Stimulated activated CD8-positive, alpha-beta memory T cell treated with anti-CD3 and anti-CD28 coated beads, Interleukin-4, amount 100 ng/mL, for 24 hours (primary cell): ENCODE data around the gene CTNNB1.

ENCODE experiments used
- DNase-seq: peaks from one replicate; pipeline ENCODE4 v3.0.0-alpha.2; 2020; ENCODE audit warnings: low read depth

The CTNNB1 gene

DNA sequence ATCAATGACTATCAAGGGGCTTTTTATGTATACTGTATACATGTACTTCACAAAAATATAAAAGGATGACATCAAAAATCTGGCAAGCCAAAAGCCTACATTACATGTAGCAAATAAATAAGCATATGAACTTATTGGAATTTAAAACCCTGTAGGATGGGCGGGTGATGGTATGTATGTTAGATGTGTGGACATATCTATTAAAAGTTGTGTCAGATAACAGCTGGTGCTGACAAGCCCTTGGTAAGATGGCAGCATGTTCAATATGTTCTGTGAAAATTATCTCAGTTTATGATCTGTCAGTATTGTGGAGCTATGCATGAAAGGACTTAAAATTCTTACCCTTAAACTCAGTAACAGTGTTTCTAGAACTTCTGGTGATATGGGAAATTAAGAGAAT, 20.1 kb downstream of the CTNNB1 start:
- DNase-seq: no peak

DNA sequence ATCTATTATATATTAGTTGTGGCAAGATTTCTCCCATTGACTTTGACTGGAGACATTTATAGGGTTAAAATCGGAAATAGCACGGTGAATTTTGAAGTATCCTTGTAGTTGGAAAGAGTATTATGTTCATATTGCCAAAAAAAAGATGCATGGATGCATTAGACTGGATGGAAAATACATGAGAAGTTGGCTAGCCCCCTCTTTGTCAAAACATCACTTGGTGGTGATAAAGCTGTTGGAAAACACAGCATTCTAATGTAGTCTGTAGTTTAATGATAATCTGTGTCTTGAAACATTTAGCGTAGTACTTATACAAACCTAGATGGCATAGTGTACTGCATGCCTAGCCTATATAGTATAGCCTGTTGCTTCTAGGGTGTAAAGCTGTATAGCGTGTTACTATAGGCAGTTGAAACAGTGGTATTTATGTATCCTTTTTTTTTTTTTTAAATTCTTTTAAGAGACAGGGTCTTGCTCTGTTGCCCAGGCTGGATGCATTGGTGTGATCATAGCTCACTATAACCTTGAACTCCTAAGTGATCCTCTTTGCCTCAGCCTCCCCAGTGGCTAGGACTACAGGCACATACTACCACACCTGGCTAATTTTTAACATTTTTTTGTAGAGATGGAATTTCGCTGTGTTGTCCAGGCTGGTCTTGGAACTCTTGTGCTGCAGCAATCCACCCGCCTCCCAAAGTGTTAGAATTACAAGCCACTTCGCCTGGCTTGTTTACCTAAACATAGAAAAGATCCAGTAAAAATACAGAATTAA, 21.8 kb downstream of the CTNNB1 start:
- no peak for DNase-seq

DNA sequence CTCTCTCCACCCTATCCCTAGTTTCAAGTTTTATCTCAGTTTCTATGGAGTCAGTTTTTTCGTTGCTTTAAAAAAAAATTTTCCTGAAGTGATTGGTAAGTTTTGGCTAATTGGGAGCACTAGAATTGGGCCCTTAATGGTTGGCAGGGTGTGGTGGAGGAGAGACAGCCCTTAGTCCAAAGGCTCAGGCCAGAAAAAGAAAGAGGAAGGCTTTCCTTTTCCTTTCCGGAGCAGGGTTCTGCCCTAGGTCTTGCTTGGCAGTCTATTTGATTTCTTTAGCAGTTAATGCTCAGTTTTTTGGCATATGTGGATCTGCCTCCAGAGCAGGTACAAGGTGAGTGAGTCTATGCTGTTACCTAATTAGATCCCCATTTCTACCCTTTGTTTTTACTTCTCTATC, 22.7 kb downstream of the CTNNB1 start:
- DNase-seq: no peak

DNA sequence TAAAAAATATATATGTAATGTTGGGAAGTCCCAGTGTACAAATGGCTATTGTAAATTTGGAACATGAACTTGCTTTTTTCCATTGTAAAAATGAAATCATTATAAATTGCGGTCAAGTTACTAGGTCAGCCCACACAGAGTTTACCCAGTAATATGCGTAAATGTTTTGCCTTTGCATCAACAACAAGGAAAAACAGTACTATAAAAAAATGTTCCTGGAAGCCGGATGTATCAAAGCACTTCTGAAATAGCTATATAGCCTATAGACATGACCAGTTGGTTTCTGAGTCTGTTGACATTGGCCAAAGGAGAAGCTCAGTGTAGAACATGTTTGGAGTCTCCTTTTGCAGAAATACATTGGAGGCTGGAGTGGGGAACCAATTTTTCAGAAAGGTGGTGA, 23.2 kb downstream of the CTNNB1 start:
- no peak for DNase-seq

DNA sequence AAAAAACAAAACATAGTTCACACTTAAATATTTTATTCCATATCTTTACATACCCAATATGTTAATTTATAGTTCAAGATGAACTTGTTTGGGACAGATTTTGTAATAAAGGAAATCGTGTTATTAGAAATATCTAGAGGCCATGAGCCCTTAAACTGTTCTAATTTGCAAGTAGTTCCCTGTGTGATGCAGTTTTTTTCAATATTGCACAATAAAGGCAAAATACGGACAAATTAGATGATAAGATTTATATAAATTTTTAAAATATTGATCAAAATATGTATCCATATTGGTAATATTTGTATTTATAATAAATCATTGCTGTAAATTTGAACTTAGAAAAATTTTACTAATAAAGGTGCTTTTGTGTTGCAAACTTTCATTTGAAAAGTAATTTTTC, 23.8 kb downstream of the CTNNB1 start:
- DNase-seq: no peak

DNA sequence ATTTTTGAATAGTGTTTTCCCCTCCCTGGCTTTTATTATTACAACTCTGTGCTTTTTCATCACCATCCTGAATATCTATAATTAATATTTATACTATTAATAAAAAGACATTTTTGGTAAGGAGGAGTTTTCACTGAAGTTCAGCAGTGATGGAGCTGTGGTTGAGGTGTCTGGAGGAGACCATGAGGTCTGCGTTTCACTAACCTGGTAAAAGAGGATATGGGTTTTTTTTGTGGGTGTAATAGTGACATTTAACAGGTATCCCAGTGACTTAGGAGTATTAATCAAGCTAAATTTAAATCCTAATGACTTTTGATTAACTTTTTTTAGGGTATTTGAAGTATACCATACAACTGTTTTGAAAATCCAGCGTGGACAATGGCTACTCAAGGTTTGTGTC, 24.4 kb downstream of the CTNNB1 start:
- DNase-seq: no peak

DNA sequence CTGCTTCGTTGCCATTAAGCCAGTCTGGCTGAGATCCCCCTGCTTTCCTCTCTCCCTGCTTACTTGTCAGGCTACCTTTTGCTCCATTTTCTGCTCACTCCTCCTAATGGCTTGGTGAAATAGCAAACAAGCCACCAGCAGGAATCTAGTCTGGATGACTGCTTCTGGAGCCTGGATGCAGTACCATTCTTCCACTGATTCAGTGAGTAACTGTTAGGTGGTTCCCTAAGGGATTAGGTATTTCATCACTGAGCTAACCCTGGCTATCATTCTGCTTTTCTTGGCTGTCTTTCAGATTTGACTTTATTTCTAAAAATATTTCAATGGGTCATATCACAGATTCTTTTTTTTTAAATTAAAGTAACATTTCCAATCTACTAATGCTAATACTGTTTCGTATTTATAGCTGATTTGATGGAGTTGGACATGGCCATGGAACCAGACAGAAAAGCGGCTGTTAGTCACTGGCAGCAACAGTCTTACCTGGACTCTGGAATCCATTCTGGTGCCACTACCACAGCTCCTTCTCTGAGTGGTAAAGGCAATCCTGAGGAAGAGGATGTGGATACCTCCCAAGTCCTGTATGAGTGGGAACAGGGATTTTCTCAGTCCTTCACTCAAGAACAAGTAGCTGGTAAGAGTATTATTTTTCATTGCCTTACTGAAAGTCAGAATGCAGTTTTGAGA, 25.0 kb downstream of the CTNNB1 start:
- DNase-seq: no peak

DNA sequence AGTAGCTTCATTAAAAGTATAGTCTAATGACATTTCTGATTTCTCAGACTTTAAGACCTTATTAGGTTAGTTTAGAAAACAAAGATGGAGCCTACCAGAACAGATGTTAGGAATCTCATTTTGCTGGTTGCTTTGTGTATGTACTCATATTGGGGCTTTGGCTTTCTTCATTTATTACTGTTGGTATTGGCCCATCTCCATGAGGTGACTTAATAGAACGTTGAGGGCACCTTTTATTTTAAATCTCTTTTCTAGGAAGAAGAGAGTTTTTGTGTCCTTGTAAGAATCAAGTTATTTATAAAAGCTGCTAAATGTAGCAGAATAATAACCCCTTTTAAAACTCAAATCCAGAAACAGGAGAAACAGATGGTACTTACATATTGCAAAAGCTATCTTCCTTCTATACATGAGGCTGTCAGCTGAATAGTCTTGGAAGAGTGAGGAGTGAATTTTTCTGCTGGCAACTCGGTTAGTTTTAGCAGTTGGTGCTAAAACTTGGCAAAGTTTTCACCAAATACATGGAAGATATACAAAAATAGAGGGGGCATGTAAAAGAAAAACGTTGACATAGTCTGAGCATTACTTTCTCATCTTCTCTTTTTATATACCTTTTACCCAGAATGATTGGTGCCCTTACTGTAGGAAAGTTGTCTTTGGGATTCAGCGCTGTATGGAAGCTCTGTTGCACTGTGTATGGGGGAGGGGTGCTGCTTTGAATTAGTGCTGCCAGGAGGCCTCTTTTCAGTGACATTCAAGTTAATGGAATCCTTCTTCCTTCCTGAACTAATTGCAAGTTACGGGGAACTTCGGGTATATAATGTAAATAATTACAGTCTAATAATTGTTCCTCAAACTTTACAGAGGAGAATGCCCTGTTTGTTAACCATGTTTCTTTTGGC, 35.8 kb downstream of the CTNNB1 start:
- no peak for DNase-seq

DNA sequence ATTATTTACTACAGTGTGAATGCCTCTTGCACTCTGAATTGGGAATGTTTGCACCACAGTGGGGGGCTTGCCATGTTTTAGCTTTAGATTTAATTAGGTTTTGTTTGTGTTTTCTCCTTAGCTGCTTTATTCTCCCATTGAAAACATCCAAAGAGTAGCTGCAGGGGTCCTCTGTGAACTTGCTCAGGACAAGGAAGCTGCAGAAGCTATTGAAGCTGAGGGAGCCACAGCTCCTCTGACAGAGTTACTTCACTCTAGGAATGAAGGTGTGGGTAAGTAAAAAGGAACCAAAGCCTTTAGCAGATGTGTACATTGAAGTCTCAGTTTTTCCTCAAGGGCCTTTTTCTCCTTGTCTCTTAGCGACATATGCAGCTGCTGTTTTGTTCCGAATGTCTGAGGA, 36.9 kb downstream of the CTNNB1 start:
- no peak for DNase-seq

DNA sequence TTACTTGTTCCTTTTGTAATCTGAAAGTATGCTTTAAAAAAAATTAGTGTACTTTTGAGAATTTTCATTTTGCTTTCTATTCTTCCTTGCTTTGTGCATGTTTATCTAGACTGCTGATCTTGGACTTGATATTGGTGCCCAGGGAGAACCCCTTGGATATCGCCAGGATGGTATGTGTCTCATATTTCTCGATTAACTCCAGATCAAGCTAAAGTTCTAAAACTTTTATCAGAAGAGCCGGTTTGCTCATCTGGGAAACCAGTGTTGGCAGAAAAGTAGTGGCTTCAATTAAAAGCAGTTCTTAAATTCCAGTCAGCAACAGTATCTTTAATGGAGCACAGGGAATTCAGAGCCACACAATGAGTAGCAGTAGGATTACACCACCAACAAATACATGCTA, 38.6 kb downstream of the CTNNB1 start:
- no peak for DNase-seq

DNA sequence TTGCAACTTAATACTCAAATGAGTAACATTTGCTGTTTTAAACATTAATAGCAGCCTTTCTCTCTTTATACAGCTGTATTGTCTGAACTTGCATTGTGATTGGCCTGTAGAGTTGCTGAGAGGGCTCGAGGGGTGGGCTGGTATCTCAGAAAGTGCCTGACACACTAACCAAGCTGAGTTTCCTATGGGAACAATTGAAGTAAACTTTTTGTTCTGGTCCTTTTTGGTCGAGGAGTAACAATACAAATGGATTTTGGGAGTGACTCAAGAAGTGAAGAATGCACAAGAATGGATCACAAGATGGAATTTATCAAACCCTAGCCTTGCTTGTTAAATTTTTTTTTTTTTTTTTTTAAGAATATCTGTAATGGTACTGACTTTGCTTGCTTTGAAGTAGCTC, 40.3 kb downstream of the CTNNB1 start:
- DNase-seq: no peak

DNA sequence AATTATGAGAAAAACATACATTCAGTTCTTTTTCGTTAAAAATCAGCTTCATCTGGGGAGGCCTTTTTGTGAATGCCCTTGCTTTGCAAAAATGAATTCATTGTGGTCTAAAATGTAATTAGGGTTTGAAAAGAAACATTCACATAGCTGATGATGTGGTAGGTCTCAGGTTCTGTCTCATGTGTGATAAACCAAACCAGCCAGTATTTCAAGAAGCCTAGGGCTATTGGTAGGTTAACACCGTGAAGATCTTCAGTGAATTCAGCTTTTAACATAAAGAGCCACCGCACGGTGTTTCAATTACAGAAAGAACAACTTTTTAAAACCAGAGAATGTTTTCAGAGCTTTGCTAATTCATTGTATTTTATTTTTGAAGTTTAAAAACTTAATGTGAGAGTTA, 41.9 kb downstream of the CTNNB1 start:
- no peak for DNase-seq

DNA sequence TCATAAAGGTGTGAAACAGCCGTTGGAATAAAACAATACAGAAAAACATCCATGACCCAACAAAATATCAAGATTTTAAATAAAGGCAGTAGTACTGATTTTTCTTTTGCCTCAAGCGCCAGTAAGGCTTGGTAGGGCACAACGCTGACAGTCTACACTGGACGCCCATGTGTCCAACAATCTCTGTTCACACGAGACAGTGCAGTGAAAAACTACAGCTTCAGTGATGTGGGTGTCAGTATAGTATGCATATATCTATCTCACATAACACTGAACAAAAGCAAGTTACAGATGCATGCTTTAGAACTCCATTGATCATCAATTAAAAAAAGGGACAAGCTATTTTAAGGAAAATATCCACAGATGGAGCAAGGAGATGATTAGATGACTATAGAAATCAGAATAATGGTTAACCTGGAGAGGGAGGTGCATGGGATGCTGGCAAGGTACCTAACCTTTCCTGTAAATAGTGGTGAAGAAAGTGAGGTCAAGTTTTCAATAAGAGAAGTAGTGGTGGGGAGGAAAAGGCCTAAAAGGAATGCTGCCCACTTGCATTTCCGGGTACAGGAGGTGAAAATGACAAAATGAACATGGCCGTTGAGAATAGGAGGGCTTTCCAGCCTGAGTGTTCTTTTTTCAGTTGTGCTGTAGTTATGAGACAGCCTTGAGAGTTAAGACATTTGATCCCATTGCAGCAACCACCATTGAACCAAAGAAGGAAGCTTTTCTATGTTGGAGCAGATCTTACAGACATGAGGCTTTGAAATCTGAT, 42.7 kb downstream of the CTNNB1 start:
- DNase-seq: no peak

DNA sequence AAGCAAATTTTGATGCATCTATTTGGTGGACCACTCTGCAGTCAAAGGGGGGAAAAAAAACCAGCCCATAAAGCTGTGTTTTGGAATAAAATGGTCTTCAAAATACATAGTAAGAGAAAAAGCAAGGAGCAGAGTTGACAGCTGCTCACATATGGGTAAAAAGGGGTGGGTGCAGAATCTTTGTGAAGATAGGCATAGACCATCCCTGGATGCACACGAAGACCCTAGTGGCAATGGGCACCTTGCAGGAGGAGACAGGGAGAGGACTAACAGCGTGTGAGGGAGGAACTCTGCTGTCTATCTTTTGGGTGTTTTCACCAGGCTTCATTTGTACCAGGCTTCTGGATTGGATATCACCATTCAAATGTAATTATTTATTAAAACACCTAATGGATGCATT, 43.9 kb downstream of the CTNNB1 start:
- DNase-seq: no peak

DNA sequence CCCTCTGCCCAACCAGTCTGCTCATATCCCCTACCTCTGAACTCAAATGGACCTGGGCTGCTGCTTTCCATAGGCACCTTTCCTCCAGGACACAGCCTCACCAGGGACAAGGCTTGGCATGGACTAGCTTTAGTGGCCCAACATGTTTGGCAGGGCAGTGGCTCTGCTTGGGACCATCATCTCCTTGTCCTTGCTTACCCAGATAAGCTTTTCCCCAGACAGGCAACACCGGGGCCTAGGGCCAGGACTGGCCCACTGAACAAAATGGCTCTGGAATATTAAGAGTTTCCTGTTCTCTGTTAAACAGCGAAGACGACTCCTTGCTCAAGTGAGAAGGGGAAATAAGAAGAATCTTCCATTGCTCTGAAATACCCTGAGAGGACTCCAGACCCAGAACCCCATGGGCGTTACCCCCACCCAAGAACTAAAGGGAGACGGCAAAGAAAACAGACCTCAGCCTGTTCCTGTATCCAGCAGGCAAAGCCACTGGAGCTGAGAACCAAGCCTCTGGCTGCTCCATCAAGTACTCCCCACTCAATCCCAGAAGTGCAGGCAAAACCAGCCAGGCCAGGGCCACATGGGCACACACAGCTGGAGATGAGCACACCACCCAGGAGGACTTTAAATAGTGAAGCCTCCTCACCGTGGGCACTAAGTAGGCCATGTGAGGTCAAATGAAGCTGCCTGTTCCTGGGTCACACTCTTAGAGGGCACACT, 45.5 kb downstream of the CTNNB1 start:
- no peak for DNase-seq

DNA sequence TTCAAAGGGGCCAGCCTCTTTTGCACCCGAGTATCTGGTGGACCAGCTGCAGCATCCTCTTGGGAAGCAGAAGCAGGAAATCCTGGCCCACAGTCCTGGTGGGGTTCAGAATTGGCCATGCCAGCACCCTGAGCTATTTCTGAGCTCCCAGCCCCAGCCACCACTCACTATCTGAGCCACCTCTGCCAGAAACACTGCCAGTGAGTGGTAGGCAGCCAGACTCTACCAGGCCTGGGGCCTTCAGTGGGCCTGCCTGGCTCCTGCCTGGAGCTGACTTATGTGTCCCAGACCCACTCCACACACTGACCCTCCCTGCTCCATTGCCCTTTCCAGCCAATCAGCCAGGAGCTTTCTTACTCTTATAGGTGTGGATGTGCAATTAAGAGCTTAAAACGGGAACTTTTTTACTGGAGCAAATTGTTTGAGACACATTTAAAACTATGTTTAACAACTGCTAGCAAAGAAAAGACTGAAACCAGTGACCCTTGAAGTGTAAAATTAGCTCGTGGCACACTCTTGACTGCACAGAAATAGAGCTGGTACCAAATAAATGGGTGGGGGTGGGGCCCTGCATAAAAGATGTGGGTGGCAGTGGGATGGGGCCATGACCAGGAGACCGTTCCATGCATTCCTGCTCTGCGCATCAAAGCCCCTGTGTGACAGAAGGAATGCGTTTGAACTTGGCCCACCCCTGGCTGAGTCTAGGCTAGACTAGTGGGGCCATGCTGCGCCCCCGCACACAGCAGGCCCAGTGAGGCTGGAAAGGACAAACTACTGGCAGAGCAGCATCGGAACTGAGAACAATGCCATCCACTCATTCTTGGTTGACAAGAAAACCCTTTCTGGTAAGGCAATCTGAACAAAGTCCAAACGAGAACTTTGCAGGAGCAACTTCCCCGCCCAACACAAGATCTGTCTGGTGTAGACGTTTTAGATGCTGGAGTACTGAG, 48.0 kb downstream of the CTNNB1 start:
- DNase-seq: no peak

DNA sequence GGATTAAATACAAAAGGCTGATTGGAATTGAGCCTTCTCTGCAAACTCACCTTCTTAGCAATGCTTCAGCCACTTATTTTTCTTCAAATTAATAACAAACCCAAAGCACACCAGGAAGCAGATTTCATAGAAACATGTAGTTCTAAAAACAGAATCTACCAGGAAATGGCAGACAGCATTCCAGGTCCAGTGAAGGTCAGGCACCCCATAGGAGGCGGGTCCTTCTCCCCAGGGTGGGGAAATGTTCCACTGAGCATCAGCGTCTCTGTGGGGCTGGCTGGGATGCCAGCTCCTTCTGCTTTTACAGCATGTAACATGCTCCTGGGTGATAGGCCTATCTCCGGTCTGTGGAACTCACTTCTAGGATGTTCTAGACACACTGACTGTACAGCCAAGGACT, 49.2 kb downstream of the CTNNB1 start:
- DNase-seq: no peak

DNA sequence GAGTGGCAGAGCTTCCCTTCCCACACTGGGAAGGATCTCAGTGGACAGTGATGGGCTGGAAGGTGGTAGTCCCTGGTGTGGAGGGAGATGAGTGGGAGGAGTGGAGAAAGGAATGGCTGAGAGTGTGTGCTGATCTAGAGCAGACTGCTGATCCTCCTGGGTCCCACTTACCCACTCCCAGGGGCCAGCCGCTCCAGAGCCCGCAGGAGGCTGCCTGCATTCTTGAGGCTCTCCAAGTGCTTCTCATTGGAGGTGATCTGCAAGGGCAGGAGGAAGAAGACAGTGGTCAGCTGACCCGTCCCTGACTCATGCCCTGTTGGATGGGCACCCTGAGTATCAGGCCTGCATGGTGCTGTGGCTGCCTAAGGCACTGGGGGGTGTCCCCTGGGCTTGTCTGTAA, 50.0 kb downstream of the CTNNB1 start:
- no peak for DNase-seq

DNA sequence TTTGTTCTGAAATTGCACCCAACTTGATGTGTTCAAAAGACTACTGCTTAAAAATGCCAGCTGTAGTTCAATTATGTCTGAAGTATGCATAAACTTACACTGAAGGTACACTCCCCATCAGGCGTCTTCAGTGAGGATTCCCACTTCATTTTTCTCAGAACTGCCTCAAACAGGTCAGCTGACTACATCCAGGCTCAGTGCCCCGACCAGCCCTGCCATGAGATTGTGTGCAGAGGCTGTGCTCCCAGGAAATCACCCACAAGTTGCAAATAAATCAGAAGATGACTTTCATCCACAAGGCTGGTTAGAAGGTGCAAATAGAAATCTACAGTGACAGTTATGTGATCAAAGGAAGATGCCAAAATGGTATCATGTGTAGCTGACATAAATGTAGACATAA, 51.5 kb downstream of the CTNNB1 start:
- no peak for DNase-seq

DNA sequence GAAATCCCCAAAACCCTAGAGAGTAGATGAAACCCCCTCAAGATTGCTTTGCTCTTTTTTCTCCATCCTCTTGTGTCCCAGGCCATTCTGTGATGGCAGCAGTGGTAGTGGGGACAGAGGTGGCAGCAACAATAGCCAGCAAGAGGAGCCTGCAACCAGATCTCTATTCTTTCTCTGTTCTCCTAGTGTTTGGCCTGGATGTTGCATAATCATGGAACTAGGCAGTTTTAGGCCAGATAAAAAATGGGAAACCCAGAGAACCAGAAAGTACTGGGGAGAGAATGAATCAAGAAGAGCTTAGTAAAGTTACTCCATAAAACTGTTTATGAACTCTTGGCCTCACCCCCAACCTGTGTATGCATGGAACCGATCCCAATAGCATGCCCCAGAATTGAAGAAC, 52.3 kb downstream of the CTNNB1 start:
- no peak for DNase-seq
